H1 (cell line): ENCODE results near the gene GRID1. TPM values are rescaled to one million over a fixed set of nuclear protein-coding genes. Genes with fewer than 3 reads are reported as not detected.

Source experiments
- ASH2L ChIP-seq: fragments of 200-600, 300-600 bp; sonication (generic); IDR thresholded peaks from one replicate; pipeline ENCODE4 v1.7.1; 2017; ENCODE audit warnings: low read length
- CTBP2 ChIP-seq: IDR thresholded peaks from 2 replicates; pipeline ENCODE4 v1.7.0; 2011; ENCODE audit warnings: borderline replicate concordance, mild to moderate bottlenecking, moderate library complexity, mixed read lengths, low read length; ENCODE audit not compliant: insufficient read depth, insufficient read length
- EGR1 ChIP-seq: IDR thresholded peaks from 2 replicates; pipeline ENCODE4 v1.6.1; 2011; ENCODE audit warnings: low read depth, low read length, borderline replicate concordance
- GABPA ChIP-seq: IDR thresholded peaks from 2 replicates; pipeline ENCODE4 v1.6.1; 2011; ENCODE audit warnings: mild to moderate bottlenecking, low read length, moderate library complexity, borderline replicate concordance; ENCODE audit not compliant: insufficient read depth
- GTF2F1 ChIP-seq: IDR thresholded peaks from 2 replicates; pipeline ENCODE4 v1.6.1; 2012; ENCODE audit warnings: low read depth, low read length, improper control_type of control experiment, borderline replicate concordance
- HDAC6 ChIP-seq: IDR thresholded peaks from one replicate; pipeline ENCODE4 v1.7.1; 2012; ENCODE audit warnings: low read depth, mild to moderate bottlenecking, inconsistent platforms, low read length, moderate library complexity
- MAFK ChIP-seq: IDR thresholded peaks from 2 replicates; pipeline ENCODE4 v1.6.1; 2012; ENCODE audit warnings: low read depth, mild to moderate bottlenecking, improper control_type of control experiment, low read length
- POLR2A ChIP-seq, 2 experiments: IDR thresholded peaks; 1 replicate in 1 of 2; 2 replicates in 1 of 2; pipeline ENCODE4 v1.6.1; 2011; ENCODE audit warnings: low read depth in 2 of 2, low read length in 2 of 2, mild to moderate bottlenecking in 2 of 2; ENCODE audit errors: control extremely low read depth in 1 of 2
- POLR2AphosphoS5 ChIP-seq: IDR thresholded peaks from 2 replicates; pipeline ENCODE4 v1.6.1; 2011; ENCODE audit warnings: low read depth, low read length
- TAF1 ChIP-seq: IDR thresholded peaks from 2 replicates; pipeline ENCODE4 v1.6.1; 2011; ENCODE audit warnings: mild to moderate bottlenecking, low read depth, low read length
- polyA plus RNA-seq, 7 experiments: library from polyadenylated mRNA; depleted of rRNA in 3 of 7; stranded (reverse) in 5 of 7; unstranded in 2 of 7; fragments of >200 nt in 5 of 7; fragments of 200-250 nt in 2 of 7; gene quantifications; 1 replicate in 5 of 7; 2 replicates in 1 of 7; 4 replicates in 1 of 7; pipeline versions ENCODE4 v1.2.1 to v1.2.3, GENCODE V29; 2011 to 2013; ENCODE audit warnings: missing spikeins in 2 of 7, mixed read lengths in 2 of 7
- total RNA-seq: library from RNA; stranded (reverse); fragmentation: NEBNext Ultra II Directional; extraction: Animal tissue kit (Norgen Biotek cat#: 25700); gene quantifications from 2 replicates; pipeline ENCODE4 v1.2.1, GENCODE V29; 2021
- TF ChIP-seq, protein P1 (sequence below): fragments of 300-600 bp; sonication (generic); IDR thresholded peaks from 2 replicates; pipeline ENCODE4 v1.7.1; 2012; ENCODE audit warnings: low read length, moderate library complexity, mild to moderate bottlenecking, inconsistent platforms; ENCODE audit not compliant: insufficient replicate concordance
- TF ChIP-seq, protein P2 (sequence below): IDR thresholded peaks from 2 replicates; pipeline ENCODE4 v1.6.1; 2012; ENCODE audit warnings: inconsistent platforms

The GRID1 gene
- total and polyA plus RNA-seq, 2 of the 8 experiments (the other 6 are each of a cell fraction or from before 2014, with no cell fraction given), result 0.22 to 0.30 TPM

DNA sequence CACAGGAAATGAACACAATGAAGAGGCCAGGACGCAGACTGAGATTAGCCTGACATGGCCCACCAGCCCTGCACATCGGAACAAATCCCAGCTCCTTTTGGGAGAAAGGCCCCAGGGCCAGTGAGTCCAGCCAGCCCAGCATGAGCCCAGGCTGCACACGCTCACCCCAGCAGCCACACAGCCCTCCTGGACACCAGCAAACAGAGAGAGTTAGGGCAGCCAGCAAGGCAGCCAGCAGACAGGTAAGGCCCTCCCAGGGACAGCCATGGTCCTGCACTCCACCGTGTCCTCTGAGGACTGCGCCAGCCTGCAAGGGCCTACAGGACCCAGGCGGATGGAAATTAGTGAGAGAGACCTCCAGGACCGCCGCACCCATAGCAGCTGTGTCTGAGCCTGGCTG, 8.1 kb upstream of the GRID1 start (continued):
- TF ChIP-seq, protein P1, sequence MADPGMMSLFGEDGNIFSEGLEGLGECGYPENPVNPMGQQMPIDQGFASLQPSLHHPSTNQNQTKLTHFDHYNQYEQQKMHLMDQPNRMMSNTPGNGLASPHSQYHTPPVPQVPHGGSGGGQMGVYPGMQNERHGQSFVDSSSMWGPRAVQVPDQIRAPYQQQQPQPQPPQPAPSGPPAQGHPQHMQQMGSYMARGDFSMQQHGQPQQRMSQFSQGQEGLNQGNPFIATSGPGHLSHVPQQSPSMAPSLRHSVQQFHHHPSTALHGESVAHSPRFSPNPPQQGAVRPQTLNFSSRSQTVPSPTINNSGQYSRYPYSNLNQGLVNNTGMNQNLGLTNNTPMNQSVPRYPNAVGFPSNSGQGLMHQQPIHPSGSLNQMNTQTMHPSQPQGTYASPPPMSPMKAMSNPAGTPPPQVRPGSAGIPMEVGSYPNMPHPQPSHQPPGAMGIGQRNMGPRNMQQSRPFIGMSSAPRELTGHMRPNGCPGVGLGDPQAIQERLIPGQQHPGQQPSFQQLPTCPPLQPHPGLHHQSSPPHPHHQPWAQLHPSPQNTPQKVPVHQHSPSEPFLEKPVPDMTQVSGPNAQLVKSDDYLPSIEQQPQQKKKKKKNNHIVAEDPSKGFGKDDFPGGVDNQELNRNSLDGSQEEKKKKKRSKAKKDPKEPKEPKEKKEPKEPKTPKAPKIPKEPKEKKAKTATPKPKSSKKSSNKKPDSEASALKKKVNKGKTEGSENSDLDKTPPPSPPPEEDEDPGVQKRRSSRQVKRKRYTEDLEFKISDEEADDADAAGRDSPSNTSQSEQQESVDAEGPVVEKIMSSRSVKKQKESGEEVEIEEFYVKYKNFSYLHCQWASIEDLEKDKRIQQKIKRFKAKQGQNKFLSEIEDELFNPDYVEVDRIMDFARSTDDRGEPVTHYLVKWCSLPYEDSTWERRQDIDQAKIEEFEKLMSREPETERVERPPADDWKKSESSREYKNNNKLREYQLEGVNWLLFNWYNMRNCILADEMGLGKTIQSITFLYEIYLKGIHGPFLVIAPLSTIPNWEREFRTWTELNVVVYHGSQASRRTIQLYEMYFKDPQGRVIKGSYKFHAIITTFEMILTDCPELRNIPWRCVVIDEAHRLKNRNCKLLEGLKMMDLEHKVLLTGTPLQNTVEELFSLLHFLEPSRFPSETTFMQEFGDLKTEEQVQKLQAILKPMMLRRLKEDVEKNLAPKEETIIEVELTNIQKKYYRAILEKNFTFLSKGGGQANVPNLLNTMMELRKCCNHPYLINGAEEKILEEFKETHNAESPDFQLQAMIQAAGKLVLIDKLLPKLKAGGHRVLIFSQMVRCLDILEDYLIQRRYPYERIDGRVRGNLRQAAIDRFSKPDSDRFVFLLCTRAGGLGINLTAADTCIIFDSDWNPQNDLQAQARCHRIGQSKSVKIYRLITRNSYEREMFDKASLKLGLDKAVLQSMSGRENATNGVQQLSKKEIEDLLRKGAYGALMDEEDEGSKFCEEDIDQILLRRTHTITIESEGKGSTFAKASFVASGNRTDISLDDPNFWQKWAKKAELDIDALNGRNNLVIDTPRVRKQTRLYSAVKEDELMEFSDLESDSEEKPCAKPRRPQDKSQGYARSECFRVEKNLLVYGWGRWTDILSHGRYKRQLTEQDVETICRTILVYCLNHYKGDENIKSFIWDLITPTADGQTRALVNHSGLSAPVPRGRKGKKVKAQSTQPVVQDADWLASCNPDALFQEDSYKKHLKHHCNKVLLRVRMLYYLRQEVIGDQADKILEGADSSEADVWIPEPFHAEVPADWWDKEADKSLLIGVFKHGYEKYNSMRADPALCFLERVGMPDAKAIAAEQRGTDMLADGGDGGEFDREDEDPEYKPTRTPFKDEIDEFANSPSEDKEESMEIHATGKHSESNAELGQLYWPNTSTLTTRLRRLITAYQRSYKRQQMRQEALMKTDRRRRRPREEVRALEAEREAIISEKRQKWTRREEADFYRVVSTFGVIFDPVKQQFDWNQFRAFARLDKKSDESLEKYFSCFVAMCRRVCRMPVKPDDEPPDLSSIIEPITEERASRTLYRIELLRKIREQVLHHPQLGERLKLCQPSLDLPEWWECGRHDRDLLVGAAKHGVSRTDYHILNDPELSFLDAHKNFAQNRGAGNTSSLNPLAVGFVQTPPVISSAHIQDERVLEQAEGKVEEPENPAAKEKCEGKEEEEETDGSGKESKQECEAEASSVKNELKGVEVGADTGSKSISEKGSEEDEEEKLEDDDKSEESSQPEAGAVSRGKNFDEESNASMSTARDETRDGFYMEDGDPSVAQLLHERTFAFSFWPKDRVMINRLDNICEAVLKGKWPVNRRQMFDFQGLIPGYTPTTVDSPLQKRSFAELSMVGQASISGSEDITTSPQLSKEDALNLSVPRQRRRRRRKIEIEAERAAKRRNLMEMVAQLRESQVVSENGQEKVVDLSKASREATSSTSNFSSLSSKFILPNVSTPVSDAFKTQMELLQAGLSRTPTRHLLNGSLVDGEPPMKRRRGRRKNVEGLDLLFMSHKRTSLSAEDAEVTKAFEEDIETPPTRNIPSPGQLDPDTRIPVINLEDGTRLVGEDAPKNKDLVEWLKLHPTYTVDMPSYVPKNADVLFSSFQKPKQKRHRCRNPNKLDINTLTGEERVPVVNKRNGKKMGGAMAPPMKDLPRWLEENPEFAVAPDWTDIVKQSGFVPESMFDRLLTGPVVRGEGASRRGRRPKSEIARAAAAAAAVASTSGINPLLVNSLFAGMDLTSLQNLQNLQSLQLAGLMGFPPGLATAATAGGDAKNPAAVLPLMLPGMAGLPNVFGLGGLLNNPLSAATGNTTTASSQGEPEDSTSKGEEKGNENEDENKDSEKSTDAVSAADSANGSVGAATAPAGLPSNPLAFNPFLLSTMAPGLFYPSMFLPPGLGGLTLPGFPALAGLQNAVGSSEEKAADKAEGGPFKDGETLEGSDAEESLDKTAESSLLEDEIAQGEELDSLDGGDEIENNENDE, result no peak
- TF ChIP-seq EGR1, result no peak
- no peak for TF ChIP-seq MAFK
- no peak for TF ChIP-seq ASH2L
- no peak for TF ChIP-seq GTF2F1
- no peak for TF ChIP-seq HDAC6
- no peak for TF ChIP-seq CTBP2
- TF ChIP-seq TAF1, result no peak
- TF ChIP-seq, protein P2, sequence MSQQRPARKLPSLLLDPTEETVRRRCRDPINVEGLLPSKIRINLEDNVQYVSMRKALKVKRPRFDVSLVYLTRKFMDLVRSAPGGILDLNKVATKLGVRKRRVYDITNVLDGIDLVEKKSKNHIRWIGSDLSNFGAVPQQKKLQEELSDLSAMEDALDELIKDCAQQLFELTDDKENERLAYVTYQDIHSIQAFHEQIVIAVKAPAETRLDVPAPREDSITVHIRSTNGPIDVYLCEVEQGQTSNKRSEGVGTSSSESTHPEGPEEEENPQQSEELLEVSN, result no peak
- TF ChIP-seq POLR2A (IDR thresholded peaks at IDR 0.05; ENCODE audit: control extremely low read depth in 1 of 2, low read depth in 2 of 2, low read length in 2 of 2), result no peak
- no peak for TF ChIP-seq GABPA
- TF ChIP-seq POLR2AphosphoS5, result no peak
